Superior temporal gyrus (tissue), 1 donor: Measurements from ENCODE around the gene NDP.

Source experiments
- DNase-seq: peaks from one replicate; pipeline ENCODE4 v3.0.0-alpha.2; 2016; ENCODE audit errors: extremely low spot score

The NDP gene, protein sequence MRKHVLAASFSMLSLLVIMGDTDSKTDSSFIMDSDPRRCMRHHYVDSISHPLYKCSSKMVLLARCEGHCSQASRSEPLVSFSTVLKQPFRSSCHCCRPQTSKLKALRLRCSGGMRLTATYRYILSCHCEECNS

DNA sequence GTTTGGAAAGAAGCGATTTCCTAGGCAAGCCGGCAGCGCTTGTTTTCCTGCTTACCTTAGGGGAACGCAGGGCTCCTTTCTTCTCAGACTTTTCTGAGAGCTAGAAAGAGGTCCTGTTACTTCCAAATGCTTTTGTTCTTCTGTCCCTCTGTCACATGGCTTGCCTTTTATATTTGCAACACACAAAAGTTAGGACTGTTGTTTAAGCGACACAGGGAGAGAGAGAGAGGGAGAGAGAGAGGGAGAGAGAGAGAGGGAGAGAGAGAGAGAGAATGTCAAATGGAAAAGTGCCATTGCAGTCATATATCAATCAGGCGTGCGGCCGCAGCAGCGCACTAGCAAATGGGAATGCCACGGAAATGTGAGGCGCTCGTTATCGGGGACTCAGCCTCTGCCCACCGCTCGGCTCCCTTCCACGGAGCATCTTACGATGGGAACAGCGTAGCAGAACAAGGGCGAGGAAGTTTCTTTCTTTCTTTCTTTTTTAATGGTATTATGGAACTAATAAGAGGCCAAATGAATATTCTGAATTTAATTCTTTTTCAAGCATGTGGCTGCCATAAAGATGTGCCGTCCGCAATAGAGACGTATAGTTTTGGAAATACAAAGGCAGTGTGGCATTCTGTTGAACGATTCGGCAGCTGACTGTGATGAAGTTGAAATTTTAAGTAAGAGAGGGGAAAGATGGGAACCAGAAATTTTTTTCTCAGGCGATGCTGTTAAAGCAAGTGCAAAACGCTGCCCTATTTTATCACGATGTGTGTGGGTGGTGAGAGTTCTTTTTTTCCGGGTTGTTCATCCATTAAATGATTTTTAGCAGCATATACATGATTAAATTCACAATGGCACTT, at the start of gene NDP:
TSS of gene NDP (minus strand) at position 142 of the 851 bp plus-strand sequence. CDS start 14,745 bp downstream, outside the sequence.
- peak; percentile 67 for DNase-seq

DNA sequence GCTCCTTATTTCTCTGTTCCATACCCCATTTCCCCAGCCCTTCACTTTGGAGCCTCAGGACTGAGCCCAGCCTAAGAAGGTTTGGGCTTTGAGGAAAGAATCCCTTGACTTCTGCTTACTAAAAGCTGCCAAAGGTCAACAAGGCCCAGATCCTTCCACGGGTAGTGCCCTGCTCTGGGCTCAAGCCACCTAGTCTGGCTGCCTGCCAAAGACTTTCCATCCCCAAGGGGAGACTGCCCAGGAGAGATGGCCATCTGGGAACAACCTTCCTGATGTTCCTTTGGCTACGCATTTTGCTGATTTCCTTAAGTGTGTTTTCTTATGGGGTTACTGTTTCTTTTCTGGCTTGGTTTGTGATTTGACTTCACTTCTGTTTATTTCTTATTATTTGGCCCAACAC, 49.8 kb upstream of the NDP start:
- no peak for DNase-seq

DNA sequence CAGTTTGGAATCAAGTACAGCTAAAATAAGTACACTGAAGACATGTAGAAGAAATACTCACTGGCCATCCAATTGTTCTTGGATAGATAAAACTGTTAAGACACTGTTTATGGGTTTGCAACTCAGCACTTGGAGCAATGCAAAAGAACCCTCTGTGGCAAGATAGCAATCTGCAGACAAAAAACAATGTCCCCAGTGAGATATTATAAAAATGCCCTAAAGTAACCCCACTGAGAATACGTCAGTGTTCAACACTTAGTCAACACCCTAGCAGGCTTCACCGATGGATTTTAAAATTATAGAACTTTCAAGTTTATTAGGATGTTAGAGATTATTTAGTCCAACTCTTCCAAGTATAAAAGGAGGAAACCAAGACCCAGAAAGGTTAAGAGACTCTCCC, 47.5 kb upstream of the NDP start:
- DNase-seq = peak; percentile 30

DNA sequence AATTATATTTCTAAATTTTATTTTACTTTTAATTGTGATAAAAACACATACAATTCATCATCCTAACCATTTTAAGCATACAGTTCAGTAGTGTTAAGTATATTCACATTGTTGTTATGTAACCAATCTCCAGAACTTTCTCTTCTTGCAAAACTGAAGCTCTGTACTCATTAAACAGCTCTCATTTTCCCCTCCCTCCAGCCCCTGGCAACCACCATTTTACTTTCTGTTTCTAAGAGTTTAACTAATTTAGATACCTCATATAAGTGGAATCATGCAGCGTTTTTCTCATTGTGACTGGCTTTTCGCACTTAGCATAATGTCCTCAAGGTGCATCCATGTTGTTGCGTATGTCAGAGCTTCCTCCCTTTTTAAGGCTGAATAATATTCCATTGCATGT, 46.7 kb upstream of the NDP start:
- DNase-seq = no peak

DNA sequence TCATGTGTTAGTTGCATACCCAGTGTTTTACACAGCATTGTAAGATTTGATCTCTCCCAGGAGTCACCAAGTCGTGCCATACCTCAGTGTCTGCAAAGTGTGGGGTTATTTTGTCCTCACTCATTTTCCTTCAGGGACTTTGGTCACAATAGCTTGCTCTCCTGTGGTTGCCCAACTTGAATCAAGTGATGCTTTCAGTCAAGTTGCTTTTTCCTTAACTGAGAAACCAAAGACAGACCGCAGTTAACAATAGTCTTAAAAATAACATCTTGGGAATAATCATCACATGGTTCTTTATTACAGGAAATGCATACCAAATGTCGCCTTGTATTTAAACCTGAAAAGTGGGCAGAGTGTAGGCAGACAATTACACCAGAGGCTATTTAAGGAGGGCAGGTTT, 44.5 kb upstream of the NDP start:
- DNase-seq = no peak

DNA sequence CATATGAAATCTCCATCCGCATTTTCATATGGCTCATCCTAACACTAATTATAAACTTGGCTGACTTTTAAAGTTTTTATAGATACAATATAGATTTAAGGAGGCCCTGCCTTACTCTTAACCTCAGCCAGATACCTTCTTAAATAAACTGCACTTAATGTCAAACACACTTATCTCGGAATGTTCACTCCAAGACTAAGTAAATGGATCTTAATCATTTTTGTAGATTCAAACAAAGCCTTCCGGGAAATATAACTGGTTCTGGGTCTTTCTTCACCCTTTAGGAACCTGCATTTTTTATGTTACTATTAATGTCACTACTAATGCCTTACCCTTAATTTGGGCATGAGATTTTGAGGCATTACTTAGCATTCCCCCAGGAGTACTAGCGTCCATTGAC, 43.7 kb upstream of the NDP start:
- no peak for DNase-seq

DNA sequence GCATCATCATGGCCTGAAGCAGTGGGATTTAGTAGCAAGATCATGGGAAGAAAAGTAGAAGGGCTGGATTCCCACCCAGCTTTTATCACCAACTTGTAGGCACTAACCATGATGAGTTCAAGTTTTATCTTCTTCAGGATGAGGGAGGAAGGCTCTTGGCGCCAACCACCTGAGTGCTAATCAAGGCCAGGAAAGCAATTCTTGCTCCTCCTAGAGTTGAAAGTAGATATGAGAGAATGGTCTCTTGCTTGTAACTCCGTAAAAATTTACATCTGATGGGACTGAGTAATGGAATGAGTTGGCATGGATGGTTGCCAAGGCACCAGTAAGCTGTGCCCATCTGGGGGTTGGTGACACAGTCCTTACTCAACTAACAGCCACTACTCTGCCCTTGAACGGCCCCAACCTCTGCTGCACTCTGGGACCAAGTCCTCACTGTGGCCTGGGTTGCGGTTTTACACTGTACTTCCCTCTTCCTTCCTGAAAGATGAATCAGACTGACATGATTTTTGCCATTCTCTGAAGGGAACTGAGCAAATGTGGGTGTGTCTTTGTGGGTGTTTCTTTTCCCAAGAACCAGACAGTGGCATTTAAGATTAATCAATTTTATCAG, 39.4 kb upstream of the NDP start:
- DNase-seq = no peak

DNA sequence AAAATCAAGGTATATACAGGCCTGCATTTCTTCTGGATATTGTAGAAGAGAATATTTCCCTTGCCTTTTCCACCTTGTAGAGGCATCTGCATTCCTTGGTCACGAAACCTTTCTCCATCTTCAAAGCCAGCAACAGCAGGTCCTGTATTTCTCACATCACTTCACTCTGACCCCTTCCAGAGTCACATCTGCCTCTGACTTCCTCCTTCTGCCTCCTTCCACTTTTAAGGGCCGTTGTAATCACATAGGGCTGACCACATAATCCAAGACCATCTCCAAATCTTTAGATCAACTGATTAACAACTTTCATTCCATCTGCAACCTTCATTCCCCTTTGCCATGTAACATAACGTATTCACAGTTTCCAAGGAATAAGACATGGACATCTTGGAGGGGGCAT, 38.3 kb upstream of the NDP start:
- DNase-seq = no peak

DNA sequence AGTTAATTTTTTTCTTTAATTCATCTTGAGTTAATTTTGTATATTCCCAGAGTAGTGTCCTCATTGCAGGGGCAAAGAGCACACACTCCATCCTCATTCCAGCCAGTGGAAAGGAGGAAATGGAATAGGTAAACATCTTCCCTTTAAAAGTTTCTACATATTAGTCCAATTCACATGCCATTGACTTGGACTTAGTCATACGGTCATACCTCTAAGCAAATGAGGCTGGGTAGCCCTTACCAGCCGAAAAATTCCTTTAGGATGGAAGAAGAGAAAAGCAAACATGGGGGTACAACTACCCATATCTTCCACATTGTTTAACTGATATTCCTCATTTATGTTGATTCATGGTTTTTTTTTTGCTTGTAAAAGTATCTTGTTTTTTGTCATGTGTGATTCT, 37.4 kb upstream of the NDP start:
- no peak for DNase-seq

DNA sequence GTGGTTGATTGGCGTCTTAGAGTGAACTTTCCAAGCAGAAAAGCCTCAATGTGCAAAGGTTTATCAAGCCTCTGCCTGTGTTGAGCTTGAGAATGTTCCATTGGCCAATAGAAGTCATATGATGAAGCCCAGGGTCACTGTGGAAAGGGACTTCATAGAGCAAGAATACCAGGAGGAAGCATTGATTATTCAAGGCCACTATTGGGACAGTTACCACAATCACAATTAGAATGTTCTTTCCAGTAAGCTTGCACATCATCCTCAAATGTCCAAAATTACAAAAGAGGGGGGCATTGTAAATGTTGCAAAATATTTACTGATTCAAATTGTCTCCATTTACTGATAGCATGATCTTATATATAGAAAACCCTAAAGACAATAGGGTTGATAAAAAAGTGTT, 32.9 kb upstream of the NDP start:
- no peak for DNase-seq

DNA sequence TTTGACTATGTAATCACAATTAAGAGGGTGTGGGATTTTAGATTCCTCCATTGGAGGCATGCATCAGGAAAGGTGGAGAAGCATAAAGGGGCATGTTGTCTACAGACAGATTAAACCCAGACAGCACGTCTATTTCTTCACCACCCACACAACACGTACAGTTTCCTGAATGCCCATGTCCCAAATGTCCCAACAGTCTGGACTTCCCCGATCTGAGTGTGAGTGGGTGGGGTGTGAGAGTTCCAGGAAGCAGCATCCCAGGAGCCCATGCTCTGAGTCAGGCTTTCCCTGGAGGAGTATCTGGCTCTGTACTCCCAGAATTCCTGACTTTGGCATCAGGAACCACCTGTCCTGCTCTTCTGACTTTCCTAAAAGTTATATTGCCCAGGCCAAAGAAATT, 30.8 kb upstream of the NDP start:
- no peak for DNase-seq

DNA sequence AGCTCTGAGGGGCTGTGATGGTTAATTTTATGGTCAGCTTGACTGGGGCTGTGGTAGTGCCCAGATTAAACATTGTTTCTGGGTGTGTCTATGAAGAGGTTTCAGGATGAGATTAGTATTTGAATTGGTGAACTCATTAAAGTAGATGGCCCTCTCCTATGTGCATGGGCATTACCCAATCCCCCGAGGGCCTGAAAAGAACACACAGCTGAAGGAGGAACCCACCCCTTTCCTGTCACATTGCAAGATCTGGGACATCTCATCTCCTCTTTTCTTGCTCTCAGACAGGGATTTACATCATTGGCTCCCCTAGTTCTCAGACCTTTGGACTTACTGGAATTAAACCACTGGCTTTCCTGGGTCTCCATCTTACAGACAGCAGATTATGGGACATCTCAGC, 29.4 kb upstream of the NDP start:
- DNase-seq = no peak

DNA sequence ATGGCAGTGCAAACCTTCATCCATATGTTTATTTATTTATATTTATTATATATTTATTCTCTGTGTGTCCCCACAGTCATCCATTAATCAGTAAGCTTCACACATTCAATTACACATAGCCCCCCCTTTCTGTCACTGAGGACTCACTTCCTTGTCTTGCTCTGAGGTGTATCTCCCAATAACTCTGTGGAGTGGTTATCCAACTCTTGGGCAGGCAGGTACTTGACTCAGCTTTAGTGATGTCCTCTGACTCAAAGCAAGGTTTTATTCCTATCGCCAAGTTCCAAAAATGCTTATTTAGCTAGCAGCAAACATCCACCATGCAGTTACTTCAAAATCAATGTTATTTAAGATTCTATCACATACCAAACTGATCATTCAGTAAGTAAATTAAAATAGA, 25.2 kb upstream of the NDP start:
- no peak for DNase-seq

DNA sequence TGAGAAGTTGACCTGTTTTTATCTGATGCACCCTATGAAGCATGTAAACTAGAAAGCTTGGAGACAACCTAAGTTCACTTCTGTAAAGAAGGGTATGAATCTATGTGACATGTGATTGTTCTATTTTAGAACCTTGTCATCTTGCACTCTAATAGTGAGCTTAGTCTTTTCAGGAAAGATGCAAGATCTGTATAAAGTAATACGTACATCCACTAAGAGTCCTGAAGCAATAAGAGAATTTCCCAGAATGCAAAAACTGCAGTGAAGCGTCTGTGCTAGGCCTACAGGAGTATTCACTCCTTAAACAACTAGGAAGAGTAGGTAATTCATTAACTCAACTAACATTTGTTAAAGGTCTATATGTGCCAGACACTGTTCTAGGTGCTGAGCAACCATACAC, 23.3 kb upstream of the NDP start:
- no peak for DNase-seq

DNA sequence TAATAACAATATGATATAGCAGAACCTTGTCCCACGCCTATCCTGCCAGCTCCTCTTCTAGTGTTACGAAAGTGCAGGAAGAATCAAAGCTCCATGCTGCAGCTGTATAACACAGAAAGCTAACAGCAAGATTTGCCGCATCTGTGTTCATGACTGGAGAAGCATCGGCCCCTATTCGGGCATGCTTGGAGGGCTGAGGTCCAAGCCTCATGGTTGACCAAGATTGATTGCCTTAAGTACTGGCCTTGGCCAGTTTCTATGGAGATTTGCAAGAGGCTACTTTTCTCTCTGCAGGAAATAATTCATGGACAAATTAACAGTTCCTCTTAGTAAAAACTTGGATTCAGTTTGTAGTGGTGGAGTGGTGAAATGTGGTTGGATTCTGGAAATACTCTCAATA, 12.9 kb upstream of the NDP start:
- DNase-seq = no peak

DNA sequence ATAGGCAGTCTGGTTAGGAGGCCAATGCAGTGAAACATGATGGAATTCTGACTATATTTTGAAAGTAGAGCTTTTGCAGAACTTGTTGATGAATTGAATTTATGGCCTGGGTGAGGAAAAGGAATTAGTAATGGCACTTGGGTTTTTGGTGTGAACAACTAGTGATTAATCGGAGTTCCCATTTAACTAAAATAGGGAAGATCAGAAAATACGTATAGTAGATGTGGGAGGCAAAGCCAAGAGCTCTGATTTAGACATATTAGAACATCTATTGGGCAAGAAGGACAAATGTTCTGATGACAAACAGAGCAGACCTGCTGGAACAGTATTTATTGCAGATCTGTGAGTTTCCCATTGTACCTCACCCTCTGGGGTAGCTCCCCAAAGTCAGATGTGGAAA, 12.3 kb upstream of the NDP start:
- DNase-seq = no peak

DNA sequence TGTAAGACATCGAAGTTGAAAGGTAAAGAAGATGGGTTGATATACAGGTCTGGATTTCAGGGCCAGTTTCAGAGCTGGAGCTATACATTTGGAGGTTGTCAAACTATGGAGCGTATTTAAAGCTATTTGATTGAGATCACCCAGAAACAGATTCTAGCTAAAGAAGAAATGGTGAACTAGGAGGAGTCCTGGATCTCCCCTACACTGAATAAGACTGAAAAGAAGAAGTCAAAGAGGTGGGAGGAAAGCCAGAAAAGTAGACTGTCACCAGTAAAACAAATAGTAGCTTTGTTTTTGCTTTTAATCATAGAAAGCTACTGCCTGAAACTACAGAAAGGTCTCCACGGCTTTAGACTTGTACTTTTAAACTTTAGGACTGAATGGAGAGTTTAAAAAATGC, 5.0 kb upstream of the NDP start:
- no peak for DNase-seq

DNA sequence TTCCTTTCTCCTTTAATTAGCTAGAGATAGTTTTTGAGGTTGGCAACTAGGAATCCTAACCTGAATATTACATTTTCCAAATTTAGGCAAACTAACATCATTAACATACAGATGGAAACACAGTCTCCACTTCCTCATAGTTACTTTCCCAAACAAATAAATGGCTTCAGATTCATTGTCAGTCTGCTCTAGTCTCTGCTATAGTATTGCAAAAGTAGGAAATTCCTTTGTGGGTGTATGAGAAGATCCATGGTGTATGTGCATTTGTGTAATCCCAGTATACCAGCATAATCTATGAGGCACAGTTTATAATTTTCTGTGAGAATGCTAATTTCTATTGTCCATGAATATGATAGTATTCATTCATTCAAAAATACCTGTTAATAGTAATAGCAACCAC, 3.0 kb upstream of the NDP start:
- DNase-seq = no peak

DNA sequence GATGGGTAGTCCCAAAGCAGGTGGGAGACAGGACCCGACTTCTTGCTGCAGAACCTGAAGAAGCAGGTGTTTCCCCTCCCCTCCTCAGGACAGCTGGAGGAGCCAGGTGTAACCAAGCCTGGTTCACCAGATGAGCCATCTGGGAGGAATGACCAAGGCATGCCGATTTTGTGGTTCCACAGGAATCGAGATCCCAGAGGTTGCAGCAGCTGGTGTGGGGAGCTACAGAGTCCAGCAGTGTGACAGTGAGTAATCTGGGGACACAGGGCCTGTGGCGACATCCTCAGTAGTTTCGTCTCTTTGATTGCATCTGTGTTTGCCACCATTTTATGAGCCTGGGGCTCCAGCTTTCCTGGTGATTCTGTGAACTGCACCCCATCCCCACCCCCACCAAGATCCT, 2.6 kb upstream of the NDP start:
- no peak for DNase-seq

DNA sequence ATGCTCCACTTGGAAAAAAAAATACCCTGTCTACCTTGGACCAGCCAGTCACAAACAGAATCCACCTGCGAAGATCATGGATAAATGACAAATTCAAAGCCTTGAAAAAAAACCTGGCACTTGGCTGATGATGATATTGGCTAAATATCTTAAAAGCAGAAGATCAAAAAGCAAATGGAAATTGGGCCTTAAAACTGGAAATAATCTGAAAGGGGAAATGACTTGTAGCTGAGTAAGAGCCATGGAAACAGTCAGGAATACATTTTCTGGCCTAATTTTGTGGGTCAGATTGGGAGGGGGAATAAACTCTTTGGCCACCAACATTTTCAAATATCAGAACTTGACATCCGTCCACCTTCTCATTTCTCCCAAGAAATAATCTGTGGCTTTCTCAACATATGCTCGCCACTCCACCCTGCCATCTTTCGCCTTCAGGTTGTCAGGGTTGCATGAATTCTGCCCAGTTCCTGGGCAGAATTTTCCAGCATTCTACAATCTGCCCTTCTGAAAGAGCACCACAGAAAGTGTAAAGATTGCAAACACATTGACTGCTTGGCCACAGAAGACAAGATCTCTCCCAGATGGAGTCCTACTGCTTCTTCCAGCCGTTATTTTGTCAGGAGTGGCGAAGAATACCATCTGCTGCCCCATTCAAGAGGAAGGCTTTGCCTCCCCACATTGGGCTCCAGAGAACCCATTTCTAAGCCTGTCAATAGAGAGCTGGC, 1.7 kb upstream of the NDP start:
- DNase-seq = no peak

DNA sequence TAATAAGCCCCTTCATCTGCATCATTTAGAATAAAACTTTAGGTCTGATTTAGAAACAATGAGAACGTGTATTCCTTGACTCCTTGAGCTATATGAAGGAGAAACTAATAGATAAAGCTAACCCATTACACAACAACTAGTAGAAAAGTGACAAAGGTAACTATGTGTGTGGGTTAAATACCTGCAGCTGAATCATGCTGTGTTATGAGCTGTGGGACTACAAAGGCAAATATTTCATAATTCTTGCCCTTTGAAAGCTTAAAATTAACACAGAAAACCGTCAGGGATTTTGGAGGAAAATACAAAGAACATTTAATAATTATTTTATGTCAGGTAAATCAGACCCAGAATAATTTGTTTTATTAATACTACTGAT, 898 bp upstream of the NDP start:
- no peak for DNase-seq
